CD4-positive, alpha-beta T cell (primary cell): ENCODE measurements around the gene C1orf185. TPM values are rescaled to one million over a fixed set of nuclear protein-coding genes. Genes with fewer than 3 reads are reported as not detected.

Experiments used
- ATAC-seq: fragments of 200-7000 bp; cut with Tn5 transposase; one replicate; pipeline ENCODE4 v1.10.0; 2022; ENCODE audit warnings: mild to moderate bottlenecking; ENCODE audit not compliant: poor library complexity
- CTCF ChIA-PET: fragments of 350-600 bp; sonication (Branson Sonifier 250); formaldehyde crosslinking; loops from one replicate; lab custom pipeline; 2021; ENCODE audit warnings: antibody characterized with exemption, inconsistent platforms; lab: Charles Lee
- POLR2A ChIA-PET: fragments of 350-600 bp; sonication (Branson Sonifier 250); formaldehyde crosslinking; loops from one replicate; lab custom pipeline; 2021; ENCODE audit warnings: antibody characterized with exemption, inconsistent platforms; lab: Charles Lee
- DNase-seq, 14 experiments: peaks; one replicate each; pipeline ENCODE4 v3.0.0-alpha.2; 2013 to 2020; ENCODE audit warnings: mixed read lengths in 2 of 14
- H3K27ac ChIP-seq, 2 donors: one replicate each; pipeline versions ENCODE4 v1.5.1 to v1.7.0; 2013; ENCODE audit warnings: low read length in 2 of 2, low read depth in 1 of 2, mild to moderate bottlenecking in 1 of 2
- H3K27me3 ChIP-seq, 2 experiments: 1 replicate in 1 of 2; 2 replicates in 1 of 2; pipeline versions ENCODE4 v1.6.1 to v1.7.0; 2013; ENCODE audit warnings: low read length in 2 of 2, control low read depth in 1 of 2, mild to moderate bottlenecking in 1 of 2, moderate library complexity in 1 of 2; ENCODE audit not compliant: insufficient read depth in 2 of 2, control insufficient read depth in 1 of 2
- H3K36me3 ChIP-seq: one replicate; pipeline ENCODE4 v1.6.1; 2013; ENCODE audit warnings: low read length, control low read depth; ENCODE audit not compliant: insufficient read depth
- H3K4me1 ChIP-seq: one replicate; pipeline ENCODE4 v1.6.1; 2013; ENCODE audit warnings: low read length, control low read depth; ENCODE audit not compliant: insufficient read depth
- H3K4me3 ChIP-seq: one replicate; pipeline ENCODE4 v1.5.1; 2013; ENCODE audit warnings: mild to moderate bottlenecking, low read length, moderate library complexity
- H3K9me3 ChIP-seq, 2 experiments: 1 replicate in 1 of 2; 2 replicates in 1 of 2; pipeline versions ENCODE4 v1.6.1 to v1.7.0; 2013; ENCODE audit warnings: low read length in 2 of 2, mild to moderate bottlenecking in 2 of 2, control low read depth in 1 of 2, moderate library complexity in 1 of 2; ENCODE audit not compliant: control insufficient read depth in 1 of 2, insufficient read depth in 1 of 2
- H3K27ac Mint-ChIP-seq: one replicate; pipeline ENCODE4 v1.8.0; 2020; ENCODE audit warnings: mixed read lengths
- H3K27me3 Mint-ChIP-seq: one replicate; pipeline ENCODE4 v1.8.0; 2021; ENCODE audit warnings: mixed read lengths
- H3K36me3 Mint-ChIP-seq: one replicate; pipeline ENCODE4 v1.8.0; 2021; ENCODE audit warnings: low read depth, mixed read lengths
- H3K4me1 Mint-ChIP-seq: one replicate; pipeline ENCODE4 v1.8.0; 2021; ENCODE audit warnings: low read depth, mixed read lengths
- H3K4me3 Mint-ChIP-seq: one replicate; pipeline ENCODE4 v1.8.0; 2020; ENCODE audit warnings: mild to moderate bottlenecking, mixed read lengths
- H3K9me3 Mint-ChIP-seq: one replicate; pipeline ENCODE4 v1.8.0; 2020; ENCODE audit warnings: mixed read lengths
- intact Hi-C, 2 experiments: fragments of 100-400 bp; cut with DNase I in 1 of 2; cut with micrococcal nuclease in 1 of 2; formaldehyde crosslinking; loops; one replicate each; pipeline versions ENCODE4 v1.15.1 to v1.9.0; 2023 to 2025; cut with DNase I, micrococcal nuclease
- total RNA-seq, 174 experiments: library from RNA in 2 of 174; stranded (reverse) in 2 of 174; gene quantifications; one replicate each; pipeline ENCODE4 v1.2.3 and lab custom pipeline; 2021 to 2026
- TF ChIP-seq, protein P1 (sequence below): fragments of 200-600 bp; IDR thresholded peaks from one replicate; pipeline ENCODE4 v1.8.0; 2022; ENCODE audit warnings: antibody characterized with exemption, mild to moderate bottlenecking

Gene C1orf185
- total RNA-seq, 2 experiments from 2014 or later = not detected

DNA sequence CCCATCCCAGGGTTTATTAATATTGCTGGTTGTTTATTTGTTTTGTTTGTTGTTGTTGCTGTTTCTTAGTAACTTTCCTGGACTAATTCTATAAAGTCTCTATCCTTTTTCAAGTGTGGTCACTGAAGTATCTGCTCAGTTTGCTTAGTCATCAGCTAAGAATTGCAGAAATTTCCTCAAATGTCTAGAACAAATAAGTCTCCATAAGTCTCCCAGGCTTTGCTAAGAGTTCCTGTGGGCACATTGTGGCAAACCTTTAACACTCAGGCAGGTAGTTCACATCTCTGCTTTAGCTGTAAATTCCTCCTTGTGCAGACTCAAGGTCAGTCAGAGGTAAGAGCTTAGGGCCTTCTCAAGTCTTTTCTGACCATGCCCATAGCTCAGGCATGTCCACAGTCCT is 38.9 kb upstream of the C1orf185 start:
- Mint-ChIP-seq H3K27ac (no peak overlapping the region), H3K4me1 (no peaks in the 10 kb centered on the region), H3K9me3 (peaks cover 6% of the 10 kb centered on the region), H3K27me3 (peaks cover 20% of the 10 kb centered on the region), H3K4me3 (no peak overlapping the region), H3K36me3 (no peaks in the 10 kb centered on the region)
- no peaks in the 10 kb centered on the region for H3K4me1 ChIP-seq
- no peaks in the 10 kb centered on the region for H3K36me3 ChIP-seq
- no peaks in the 10 kb centered on the region for H3K27me3 ChIP-seq
- DNase-seq (no peak), ATAC-seq (no peak)
- intact Hi-C loops = no loop called here
- H3K27ac ChIP-seq = no peak overlapping the region
- H3K4me3 ChIP-seq = no peak overlapping the region
- TF ChIP-seq, protein P1, sequence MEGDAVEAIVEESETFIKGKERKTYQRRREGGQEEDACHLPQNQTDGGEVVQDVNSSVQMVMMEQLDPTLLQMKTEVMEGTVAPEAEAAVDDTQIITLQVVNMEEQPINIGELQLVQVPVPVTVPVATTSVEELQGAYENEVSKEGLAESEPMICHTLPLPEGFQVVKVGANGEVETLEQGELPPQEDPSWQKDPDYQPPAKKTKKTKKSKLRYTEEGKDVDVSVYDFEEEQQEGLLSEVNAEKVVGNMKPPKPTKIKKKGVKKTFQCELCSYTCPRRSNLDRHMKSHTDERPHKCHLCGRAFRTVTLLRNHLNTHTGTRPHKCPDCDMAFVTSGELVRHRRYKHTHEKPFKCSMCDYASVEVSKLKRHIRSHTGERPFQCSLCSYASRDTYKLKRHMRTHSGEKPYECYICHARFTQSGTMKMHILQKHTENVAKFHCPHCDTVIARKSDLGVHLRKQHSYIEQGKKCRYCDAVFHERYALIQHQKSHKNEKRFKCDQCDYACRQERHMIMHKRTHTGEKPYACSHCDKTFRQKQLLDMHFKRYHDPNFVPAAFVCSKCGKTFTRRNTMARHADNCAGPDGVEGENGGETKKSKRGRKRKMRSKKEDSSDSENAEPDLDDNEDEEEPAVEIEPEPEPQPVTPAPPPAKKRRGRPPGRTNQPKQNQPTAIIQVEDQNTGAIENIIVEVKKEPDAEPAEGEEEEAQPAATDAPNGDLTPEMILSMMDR = no peak
- ChIA-PET POLR2A (no interaction called here), CTCF (no interaction called here)
- H3K9me3 ChIP-seq = peaks cover 0 to 13% of the 10 kb centered on the region in 2 experiments

- H3K9me3 Mint-ChIP-seq = no peaks in the 10 kb centered on the region
- no peak overlapping the region for H3K4me3 ChIP-seq
- TF ChIP-seq, protein P1 = no peak
- intact Hi-C loops = no loop called here
- no peak overlapping the region for H3K27ac Mint-ChIP-seq
- H3K27ac ChIP-seq = no peak overlapping the region
- no peaks in the 10 kb centered on the region for H3K4me1 ChIP-seq
- ChIA-PET CTCF (no interaction called here), POLR2A (no interaction called here)
- no peak for DNase-seq
- H3K36me3 Mint-ChIP-seq = no peaks in the 10 kb centered on the region
- peaks cover 31% of the 10 kb centered on the region for H3K27me3 Mint-ChIP-seq
- no peak overlapping the region for H3K4me3 Mint-ChIP-seq
- peaks cover 0 to 6% of the 10 kb centered on the region in 2 experiments for H3K9me3 ChIP-seq
- no peaks in the 10 kb centered on the region for H3K27me3 ChIP-seq
- no peaks in the 10 kb centered on the region for H3K36me3 ChIP-seq
- ATAC-seq = no peak
- H3K4me1 Mint-ChIP-seq = no peaks in the 10 kb centered on the region
These were observed 32.0 kb upstream of the C1orf185 start for GRCh38 chr1:51070011-51070410.

DNA sequence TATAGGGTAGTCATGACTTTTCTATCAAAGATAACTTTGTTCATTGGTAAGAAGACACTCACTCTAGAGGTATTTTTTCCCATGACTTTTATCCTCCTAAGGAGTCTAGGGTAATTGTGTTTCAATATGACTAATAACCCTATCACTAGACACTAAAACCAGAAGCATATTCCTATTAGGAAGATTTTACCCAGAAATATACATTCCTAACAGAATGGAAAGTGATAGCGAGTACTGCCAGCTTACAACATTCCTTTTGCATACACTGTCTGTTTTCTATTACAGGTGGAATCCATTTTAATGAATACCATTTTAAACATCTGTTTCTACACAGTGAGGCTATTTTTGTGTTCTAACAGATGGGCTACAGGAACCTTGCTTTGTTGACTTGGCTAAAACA is 31.4 kb upstream of the C1orf185 start:
- ChIA-PET CTCF (no interaction called here), POLR2A (no interaction called here)
- intact Hi-C loops = no loop called here

More for the DNA sequence above, 31.4 kb upstream of the C1orf185 start:
- no peaks in the 10 kb centered on the region for H3K36me3 ChIP-seq
- Mint-ChIP-seq H3K36me3 (no peaks in the 10 kb centered on the region), H3K4me3 (no peak overlapping the region), H3K27me3 (peaks cover 31% of the 10 kb centered on the region), H3K27ac (no peak overlapping the region), H3K4me1 (no peaks in the 10 kb centered on the region), H3K9me3 (no peaks in the 10 kb centered on the region)
- TF ChIP-seq, protein P1 = no peak
- peaks cover 0 to 6% of the 10 kb centered on the region in 2 experiments for H3K9me3 ChIP-seq
- DNase-seq (no peak), ATAC-seq (no peak)
- no peaks in the 10 kb centered on the region for H3K27me3 ChIP-seq
- no peak overlapping the region for H3K27ac ChIP-seq
- H3K4me1 ChIP-seq = no peaks in the 10 kb centered on the region
- H3K4me3 ChIP-seq = no peak overlapping the region
